Gastroesophageal sphincter (tissue), 3 donors: ENCODE data around the gene MYO5A.

Experiments used
- EP300 ChIP-seq: sonication (generic); formaldehyde crosslinking; IDR thresholded peaks from one replicate; pipeline ENCODE4 v1.6.1; 2017; ENCODE audit warnings: antibody characterized with exemption, mild to moderate bottlenecking
- POLR2A ChIP-seq, 2 donors: fragments of 450-650 bp; IDR thresholded peaks; one replicate each; pipeline ENCODE4 v1.6.1; 2017; ENCODE audit warnings: antibody characterized with exemption in 2 of 2, mild to moderate bottlenecking in 2 of 2, moderate library complexity in 1 of 2
- TF ChIP-seq, protein P1 (sequence below), 4 experiments: fragments of 200-600 bp in 2 of 4; fragments of 450-650 bp in 2 of 4; sonication (generic) in 1 of 4; IDR thresholded peaks; one replicate each; pipeline ENCODE4 v1.5.1; 2017 to 2019; ENCODE audit warnings: antibody characterized with exemption in 4 of 4, mild to moderate bottlenecking in 2 of 4, moderate library complexity in 2 of 4

DNA sequence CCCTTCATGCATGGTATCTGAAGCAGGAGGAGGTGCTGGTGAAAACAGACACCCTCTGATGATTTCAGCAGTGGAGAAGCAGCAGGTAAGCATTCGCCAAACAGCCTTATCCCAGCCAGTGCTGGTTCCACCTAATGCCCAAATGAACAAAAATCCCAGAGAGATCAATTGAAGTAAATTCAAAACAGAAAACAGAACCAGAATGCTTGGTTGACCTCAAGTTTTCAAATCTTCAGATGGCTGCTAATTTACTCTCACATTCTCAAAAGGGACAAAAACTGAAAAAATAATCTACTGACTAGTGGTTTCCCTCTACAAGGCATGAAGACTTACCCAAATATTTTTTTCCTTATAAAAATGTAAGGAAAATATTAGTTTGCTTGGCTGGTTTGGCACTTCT is 146.0 kb downstream of the MYO5A start:
- no peak for TF ChIP-seq EP300
- TF ChIP-seq, protein P1, sequence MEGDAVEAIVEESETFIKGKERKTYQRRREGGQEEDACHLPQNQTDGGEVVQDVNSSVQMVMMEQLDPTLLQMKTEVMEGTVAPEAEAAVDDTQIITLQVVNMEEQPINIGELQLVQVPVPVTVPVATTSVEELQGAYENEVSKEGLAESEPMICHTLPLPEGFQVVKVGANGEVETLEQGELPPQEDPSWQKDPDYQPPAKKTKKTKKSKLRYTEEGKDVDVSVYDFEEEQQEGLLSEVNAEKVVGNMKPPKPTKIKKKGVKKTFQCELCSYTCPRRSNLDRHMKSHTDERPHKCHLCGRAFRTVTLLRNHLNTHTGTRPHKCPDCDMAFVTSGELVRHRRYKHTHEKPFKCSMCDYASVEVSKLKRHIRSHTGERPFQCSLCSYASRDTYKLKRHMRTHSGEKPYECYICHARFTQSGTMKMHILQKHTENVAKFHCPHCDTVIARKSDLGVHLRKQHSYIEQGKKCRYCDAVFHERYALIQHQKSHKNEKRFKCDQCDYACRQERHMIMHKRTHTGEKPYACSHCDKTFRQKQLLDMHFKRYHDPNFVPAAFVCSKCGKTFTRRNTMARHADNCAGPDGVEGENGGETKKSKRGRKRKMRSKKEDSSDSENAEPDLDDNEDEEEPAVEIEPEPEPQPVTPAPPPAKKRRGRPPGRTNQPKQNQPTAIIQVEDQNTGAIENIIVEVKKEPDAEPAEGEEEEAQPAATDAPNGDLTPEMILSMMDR (IDR thresholded peaks at IDR 0.05) = no peak
- no peak for TF ChIP-seq POLR2A (IDR thresholded peaks at IDR 0.05)
